NCI-H510A (cell line): ENCODE data around the gene RCOR3.
"Not testable (repeated sequence)": the region's sequence is repeated elsewhere in the genome, so short reads cannot be mapped to it uniquely, and the experiment has no call there.

Source experiments
- DNase-seq: peaks from one replicate; lab custom pipeline; 2025; lab: John Stamatoyannopoulos, UW

Gene RCOR3

DNA sequence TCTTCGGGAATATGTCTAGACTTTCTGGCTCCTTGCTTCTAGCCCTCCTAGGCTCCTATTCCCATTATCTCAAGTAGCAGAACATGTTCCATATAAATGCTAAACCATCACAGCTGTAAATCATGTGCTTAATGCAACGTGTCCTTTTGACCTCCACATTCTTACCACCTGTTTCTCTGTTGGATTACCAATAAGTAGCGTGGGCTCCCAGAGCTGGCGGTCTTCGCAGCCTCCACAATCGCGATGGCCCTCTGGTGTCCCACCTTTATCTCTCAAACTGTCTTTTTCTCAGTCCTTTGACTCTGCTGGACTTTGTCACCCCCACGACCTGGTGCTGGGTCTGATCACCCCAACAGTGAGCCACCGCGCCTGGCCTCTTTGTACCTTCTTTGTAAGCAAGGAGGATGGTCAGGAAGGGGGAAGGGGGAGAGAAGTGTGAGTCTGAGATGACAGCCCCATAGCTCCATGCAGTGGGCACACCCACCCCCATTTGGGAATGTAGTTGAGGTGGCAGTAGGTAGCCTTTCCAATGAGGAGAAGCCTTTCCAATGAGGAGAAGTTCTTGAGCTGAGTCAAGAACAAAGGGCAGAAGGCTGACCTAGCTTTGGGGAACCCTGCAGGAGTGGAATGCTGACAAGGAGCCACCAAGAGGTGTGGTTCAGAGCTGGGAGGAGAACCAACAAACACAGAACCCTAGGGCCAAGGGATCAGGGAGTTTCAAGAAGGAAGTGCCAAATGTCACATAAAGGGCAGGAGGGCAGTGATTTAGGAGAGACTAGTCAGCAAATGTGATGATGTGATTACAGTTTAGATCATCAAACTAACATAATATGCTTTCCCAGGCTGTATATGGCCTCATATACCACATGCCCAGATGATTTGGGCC, 81.7 kb downstream of the RCOR3 start:
- DNase-seq = no peak

DNA sequence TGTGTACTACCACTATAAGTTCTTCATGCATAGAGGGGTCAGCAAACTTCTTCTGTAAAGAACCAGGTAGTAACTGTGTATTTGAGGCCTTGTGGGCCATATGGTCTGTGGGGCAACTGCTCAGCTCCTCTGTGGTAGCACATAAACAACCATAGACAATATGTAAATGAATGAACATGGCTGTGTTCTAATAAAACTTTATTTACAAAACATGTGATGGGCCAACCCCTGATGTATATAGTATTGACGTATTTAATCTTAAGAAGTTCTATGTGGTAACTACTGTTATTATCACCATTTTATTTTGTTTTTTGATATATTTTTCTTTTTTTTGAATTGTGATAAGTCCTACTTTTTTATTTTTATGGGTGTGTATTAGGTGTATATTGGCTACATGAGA, 82.8 kb downstream of the RCOR3 start:
- DNase-seq = no peak

DNA sequence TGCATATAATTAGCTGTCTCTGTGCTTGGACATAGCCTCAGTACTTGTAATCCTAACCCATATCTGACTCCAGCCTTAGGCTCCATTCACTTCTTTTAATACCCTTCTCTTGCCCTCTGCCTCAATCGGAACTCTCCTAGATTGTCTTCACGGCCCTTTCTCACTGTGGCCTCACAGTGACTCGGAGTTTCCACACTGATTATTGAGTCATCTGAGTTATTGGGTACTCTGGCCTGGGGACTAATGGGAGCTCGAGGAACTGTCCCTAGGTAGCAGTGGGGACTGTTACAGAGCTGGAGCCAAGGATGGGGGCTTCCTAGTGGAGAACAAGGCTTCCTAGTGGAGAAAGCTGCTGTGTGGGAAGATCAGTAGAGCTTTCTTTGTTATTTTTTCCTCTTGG, 84.4 kb downstream of the RCOR3 start:
- no peak for DNase-seq

DNA sequence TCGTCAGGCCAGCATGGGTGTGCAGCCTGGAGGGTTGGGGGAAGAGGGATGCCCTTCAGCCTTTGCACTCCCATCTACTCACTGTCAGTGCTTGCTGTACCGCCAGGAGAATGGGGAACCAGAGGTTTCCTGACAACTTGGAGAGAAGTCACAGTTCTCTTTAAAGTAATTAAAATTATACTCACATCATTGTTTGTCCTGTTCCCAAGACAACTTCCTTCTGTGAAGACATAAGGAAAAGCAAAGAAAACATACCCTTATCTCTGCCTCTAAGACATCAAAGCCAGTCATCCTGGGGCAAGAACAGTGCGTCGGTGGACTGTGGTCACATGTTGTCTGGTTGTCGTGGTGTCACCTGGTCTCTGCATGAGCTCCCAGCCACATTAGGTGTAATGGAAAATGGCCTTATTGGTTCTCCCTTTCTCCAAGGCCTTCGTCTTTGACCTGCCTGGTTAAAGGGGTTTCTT, 85.0 kb downstream of the RCOR3 start:
- no peak for DNase-seq

DNA sequence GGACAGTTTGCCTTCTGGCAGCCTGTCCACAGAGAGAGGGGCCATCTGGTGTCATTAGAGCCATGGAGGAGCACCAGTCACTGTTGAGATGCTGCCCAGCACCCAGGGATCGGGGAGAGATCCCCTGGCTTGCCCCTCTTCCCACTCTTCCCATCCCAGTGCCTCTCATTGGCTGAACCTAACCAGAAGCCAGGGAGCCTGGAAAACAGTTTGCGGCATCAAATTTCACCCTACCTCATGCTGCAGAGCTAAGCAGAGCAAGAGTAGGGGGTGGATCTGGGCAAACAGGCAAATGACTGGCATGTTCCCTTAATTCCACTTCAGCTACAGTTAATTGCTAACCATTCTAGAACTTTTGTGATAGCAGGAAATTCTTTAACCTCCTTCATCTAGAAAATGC, 86.6 kb downstream of the RCOR3 start:
- DNase-seq = peak; percentile 55

DNA sequence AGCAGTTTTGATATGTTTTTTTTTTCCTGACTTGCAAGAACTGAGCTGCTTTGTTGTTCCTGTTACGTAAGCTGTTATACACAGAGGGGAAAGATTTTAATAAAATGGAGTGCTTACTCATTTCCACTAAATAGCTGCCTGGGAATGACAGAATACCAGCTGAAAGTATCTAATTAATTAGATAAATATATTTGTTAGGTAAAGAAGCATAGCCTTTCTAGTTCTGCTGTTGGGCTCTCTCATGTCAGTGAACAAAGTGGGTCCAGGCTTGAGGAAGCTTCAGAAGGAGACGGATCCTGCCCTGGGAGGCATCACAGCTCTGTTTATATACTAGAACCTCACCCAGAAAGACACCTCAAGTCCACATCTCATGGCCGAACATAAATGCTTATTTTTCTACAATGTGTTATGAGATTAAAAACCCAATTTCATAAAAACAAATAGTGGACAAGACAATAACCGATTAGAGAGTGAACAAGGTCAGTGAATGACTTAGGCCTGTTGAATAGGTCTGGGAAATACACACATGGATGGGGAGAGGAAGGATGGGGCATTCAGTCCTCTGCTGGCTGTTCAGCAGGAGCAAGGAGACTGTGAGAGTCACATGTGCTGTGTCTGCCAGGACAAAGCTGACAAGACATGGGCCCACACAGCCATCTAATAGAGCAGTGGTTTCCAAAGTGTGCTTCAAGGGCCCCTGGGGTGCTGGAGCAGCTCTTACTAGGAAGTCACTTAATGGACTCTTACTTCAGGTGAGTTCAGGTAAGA, 88.1 kb downstream of the RCOR3 start:
- peak; percentile 25 for DNase-seq

DNA sequence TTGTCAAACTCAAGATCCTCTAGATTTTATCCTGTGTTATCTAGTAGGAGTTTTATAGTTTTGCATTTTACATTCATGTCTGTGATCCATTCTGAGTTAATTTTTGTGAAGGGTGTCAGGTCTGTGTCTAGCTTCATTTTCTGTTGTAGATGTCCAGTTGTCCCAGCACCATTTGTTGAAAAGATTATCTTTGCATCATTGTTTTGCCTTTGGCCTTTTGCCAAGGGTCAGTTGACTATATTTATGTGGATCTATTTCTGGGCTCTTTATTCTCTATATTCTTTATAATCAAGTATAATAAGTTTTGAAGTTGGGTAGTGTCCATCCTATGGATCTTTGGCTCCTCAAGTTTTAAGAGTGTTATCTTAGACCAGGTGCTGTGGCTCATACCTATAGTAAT, 89.4 kb downstream of the RCOR3 start:
- no peak for DNase-seq

DNA sequence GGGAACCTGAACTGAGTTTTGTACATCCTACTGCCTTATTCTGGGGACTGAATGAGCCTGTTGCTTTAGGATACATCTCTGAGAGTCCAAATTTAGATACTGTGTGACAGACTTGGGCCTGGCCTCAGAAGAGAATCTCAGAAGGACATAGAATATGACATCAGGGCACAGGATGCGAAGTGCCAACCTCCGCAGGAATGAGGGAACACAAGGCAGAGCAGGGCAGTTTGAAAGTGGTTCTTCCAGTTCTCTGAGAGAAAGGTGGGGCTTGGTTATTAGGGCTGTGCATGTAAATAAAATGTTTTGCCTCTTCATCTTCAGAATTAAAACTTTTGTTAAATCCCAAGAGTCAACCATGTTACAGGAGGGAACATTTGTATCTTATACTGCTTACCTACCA, 90.6 kb downstream of the RCOR3 start:
- DNase-seq = no peak

DNA sequence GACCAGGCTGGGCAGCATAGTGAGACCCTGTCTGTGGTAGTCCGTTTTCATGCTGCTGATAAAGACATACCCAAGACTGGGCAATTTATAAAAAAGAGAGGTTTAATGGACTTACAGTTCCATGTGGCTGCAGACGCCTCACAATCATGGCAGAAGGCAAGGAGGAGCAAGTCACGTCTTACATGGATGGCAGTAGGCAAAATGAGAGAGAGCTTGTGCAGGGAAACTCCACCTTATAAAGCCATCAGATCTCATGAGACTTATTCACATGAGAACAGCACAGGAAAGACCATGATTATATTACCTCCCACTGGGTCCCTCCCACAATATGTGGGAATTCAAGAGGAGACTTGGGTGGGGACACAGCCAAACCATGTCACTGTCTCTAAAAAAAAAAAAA, 92.9 kb downstream of the RCOR3 start:
- DNase-seq = not testable (repeated sequence)

DNA sequence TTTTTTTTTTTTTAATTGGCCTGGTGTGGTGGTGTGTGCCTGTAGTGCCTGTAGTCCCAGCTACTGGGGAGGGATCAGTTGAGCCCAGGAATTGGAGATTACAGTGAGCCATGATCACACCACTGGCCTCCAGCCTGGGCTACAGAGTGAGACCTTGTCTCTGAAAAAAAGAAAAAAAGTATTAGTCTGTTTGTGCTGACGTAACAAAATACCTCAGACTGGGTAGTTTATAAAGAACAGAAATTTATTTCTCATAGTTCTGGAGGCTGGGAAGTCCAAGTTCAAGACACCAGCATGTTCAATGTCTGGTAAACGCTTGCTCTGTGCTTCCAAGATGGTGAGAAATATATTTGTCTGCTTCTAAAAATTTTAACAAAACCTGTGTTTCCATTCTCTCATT, 93.3 kb downstream of the RCOR3 start:
- no peak for DNase-seq

DNA sequence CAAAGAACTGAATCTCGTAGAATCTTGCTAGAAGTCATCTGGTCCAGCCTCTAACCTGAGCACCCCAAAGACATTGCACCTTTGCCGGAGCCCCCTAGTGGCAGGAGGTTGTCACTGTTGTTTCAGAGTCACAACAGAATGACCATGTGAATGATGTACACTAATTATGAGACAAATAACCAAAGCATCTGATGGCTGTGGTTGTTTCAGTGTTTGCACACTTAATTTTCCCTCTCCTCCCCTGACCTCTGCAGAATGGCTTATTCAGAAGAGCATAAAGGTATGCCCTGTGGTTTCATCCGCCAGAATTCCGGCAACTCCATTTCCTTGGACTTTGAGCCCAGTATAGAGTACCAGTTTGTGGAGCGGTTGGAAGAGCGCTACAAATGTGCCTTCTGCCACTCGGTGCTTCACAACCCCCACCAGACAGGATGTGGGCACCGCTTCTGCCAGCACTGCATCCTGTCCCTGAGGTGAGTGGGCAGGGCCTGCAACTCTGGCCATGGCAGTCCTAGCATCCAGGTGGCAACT, 93.9 kb downstream of the RCOR3 start:
- no peak for DNase-seq

DNA sequence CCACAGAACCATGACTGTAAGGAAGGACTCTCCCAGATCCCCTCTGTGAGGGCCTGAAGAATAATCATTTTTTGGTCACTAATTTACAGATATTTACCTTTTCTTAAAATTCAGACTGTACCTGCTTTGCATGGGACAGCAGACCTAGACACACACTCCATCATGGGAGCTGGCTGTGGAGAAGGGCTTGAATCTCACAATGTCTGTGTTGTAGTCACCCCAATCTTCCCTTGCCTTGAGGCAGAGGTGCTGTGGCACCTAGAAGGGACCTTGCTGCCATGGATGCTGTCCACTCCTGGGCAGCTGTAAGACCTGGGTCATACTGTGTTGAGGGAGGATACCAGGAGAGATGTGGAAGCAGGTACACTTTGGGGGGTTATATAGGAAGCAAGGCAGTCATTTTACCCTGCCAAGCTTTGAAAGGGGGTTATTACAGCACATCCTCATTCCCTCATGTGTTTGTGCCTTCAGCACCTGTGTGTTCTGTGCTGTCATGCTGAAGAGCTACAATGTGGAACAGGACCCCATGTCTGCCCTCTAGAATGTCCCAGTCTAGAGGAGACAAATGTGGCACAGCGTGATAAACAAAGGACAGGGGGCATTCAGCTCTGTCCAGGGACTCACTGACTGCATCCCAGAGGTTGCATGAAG, 94.5 kb downstream of the RCOR3 start:
- DNase-seq = no peak

DNA sequence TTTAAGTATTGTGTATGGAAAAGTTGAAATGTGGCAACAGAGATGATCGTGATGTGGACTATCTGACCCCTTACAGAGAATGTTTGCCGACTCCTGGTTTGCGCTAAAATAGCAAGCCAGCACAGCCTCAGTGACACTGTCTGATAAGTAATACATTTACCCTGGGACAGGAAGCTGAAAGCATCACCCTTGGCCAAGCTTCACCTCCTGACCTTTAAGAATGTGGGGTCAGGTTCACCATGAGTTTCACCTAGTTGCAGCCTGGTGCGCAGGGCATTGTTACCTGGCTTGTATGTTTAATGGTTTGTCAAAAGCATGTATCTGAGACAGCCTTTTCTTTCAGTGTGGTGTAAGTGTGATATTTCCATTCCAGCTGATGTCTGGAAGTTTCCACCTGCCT, 96.7 kb downstream of the RCOR3 start:
- no peak for DNase-seq

DNA sequence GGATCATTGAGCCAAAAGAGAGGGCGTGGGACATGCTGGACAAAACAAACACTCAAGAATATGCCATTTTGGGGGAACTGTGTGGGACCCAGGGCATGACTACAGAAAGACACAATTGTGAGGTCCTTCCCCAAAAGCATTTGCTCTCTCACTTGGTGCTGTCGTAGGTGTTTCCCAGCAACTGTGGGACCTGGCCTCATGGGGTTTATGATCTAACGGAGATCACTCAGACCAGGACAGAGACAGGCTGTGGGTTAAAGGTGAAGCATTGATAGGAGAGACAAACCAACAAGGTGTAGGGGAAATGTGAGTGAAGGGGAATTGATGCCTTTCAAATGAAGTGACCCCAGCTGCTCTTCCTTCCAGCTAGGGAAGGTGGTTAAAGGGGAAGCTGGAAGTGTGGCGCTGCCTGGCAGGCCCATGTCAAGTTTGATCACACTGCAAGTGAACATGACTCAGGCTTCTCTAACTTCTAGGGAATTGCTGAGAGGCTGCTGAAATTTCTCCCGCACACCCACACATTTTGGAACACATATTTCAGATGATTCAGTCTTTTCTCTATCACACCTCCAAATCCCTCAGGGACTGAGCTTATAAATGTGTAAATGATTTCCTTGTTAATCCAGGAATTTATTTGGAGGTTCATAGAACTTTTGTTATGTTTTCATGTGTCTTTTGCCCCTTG, 97.7 kb downstream of the RCOR3 start:
- no peak for DNase-seq

DNA sequence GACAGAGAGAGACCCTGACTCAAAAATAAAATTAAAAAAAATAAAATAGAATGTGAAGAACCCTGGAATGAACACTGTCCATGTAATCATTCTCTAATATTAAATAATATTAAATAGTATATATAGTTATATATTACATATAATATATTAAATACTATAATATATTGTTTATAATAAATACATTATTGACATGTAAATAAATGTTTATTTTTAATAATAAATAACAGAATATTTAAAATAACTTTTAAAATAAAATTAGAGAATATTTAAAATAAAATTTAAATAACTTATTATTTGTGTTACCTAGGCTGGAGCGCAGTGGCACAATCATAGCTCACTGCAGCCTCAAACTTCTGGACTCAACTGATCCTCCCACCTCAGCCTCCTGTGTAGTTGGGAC, 99.5 kb downstream of the RCOR3 start:
- no peak for DNase-seq

DNA sequence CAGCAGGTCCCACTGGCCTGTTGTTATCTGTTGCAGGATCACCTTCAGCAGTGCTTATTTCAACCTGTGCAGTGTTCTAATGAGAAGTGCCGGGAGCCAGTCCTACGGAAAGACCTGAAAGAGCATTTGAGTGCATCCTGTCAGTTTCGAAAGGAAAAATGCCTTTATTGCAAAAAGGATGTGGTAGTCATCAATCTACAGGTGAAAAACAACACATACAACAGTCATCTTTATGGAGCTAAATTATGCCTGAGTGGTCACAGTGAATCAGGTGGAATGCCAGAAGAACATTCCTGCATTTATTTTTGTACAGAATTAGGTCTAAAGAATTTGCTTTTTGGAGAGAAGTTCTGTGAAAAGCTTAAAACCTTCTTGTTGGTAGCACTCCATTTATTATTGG, 100.7 kb downstream of the RCOR3 start:
- no peak for DNase-seq

DNA sequence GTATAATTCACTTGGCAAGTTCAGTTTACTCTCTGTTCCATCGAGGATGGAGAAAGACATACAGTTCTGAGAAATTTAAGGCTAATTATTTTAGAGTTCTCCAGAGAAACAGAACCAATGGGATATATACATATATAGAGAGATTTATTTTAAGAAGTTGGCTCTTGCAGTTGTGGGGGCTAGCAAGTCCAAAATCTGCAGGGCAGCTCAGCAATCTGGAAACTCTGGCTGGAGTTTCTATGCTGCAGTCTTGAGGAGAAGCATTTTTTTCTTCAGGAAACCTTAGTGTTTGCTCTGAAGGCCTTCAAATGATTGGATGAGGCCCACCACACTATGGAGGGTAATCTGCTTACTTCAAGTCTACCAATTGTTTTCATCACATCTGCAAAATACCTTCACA, 102.0 kb downstream of the RCOR3 start:
- no peak for DNase-seq
